PC-3 (cell line): ENCODE results near the gene ZBTB7C. TPM values are rescaled to one million over a fixed set of nuclear protein-coding genes. Genes with fewer than 3 reads are reported as not detected.

Experiments used
- ATAC-seq: fragments of 200-7000 bp; cut with Tn5 transposase; 2 replicates; pipeline ENCODE4 v1.9.1; 2020; ENCODE audit warnings: mild to moderate bottlenecking, moderate library complexity
- BruUV-seq: library from RNA; stranded (reverse); fragments of 400-500 nt; replicated peaks from 2 replicates; lab custom pipeline; 2021; lab: Mats Ljungman, UMichigan
- CTCF ChIA-PET: fragments of 300-600 bp; sonication (Branson Sonifier 250); formaldehyde crosslinking; loops from one replicate; lab custom pipeline; 2022; ENCODE audit warnings: antibody characterized with exemption; lab: Charles Lee
- POLR2A ChIA-PET: fragments of 300-600 bp; sonication (Branson Sonifier 250); formaldehyde crosslinking; loops from one replicate; lab custom pipeline; 2022; ENCODE audit warnings: antibody characterized with exemption; ENCODE audit not compliant: unreplicated experiment; lab: Charles Lee
- DNase-seq: peaks from one replicate; pipeline ENCODE4 v3.0.0-alpha.2; 2015
- H2AFZ ChIP-seq: fragments of 300-600 bp; sonication (generic); 2 replicates; pipeline ENCODE4 v1.6.0; 2016; ENCODE audit warnings: antibody characterized with exemption, low read length
- H3F3A ChIP-seq: fragments of 300-600 bp; sonication (generic); one replicate; pipeline ENCODE4 v1.6.0; 2017; ENCODE audit warnings: antibody characterized with exemption, low read length, control low read depth, mild to moderate bottlenecking; ENCODE audit not compliant: unreplicated experiment
- H3K27ac ChIP-seq: fragments of 300-600 bp; sonication (generic); 2 replicates; pipeline ENCODE4 v1.5.1; 2016; ENCODE audit warnings: mild to moderate bottlenecking, low read length
- H3K27me3 ChIP-seq: fragments of 300-600 bp; sonication (generic); 2 replicates; pipeline ENCODE4 v1.6.1; 2016; ENCODE audit warnings: low read length, mixed read lengths
- H3K36me3 ChIP-seq: fragments of 300-600 bp; sonication (generic); 2 replicates; pipeline ENCODE4 v1.6.1; 2016; ENCODE audit warnings: low read depth, mixed run types, low read length, mixed read lengths
- H3K4me1 ChIP-seq: fragments of 300-600 bp; sonication (generic); 2 replicates; pipeline ENCODE4 v1.5.1; 2016; ENCODE audit warnings: low read length; ENCODE audit not compliant: insufficient read depth
- H3K4me2 ChIP-seq: fragments of 300-600 bp; sonication (generic); 2 replicates; pipeline ENCODE4 v1.6.0; 2016; ENCODE audit warnings: low read length
- H3K4me3 ChIP-seq: fragments of 300-600 bp; sonication (generic); 2 replicates; pipeline ENCODE4 v1.5.1; 2016; ENCODE audit warnings: mild to moderate bottlenecking, low read length, mixed read lengths
- H3K79me2 ChIP-seq: fragments of 300-600 bp; sonication (generic); 2 replicates; pipeline ENCODE4 v1.6.1; 2017; ENCODE audit warnings: low read length, mixed read lengths
- H3K9ac ChIP-seq: fragments of 300-600 bp; sonication (generic); 2 replicates; pipeline ENCODE4 v1.6.0; 2016; ENCODE audit warnings: mild to moderate bottlenecking, low read length
- H3K9me2 ChIP-seq: fragments of 300-600 bp; sonication (generic); replicated peaks from 2 replicates; pipeline ENCODE4 v1.6.1; 2016; ENCODE audit warnings: mixed run types, low read length, mixed read lengths
- H3K9me3 ChIP-seq: fragments of 300-600 bp; sonication (generic); 2 replicates; pipeline ENCODE4 v1.6.1; 2016; ENCODE audit warnings: low read length, mixed read lengths
- H4K20me1 ChIP-seq: fragments of 300-600 bp; sonication (generic); 2 replicates; pipeline ENCODE4 v1.6.1; 2016; ENCODE audit warnings: low read length, mixed read lengths
- EZH2 ChIP-seq: fragments of 300-600 bp; sonication (generic); IDR thresholded peaks from one replicate; pipeline ENCODE4 v1.6.1; 2017; ENCODE audit warnings: antibody characterized with exemption, mild to moderate bottlenecking, low read length; ENCODE audit not compliant: unreplicated experiment
- EZH2phosphoT487 ChIP-seq: fragments of 300-600 bp; sonication (generic); IDR thresholded peaks from 2 replicates; pipeline ENCODE4 v1.6.1; 2018; ENCODE audit warnings: mild to moderate bottlenecking, antibody characterized with exemption, low read length, borderline replicate concordance
- intact Hi-C: fragments of 100-400 bp; cut with micrococcal nuclease; formaldehyde crosslinking; loops from 2 replicates; pipeline ENCODE4 v1.9.0; 2023
- total RNA-seq: library from RNA; depleted of rRNA; stranded (reverse); fragments of >200 nt; gene quantifications from 2 replicates; pipeline ENCODE4 v1.2.3, GENCODE V29; 2014
- TF ChIP-seq, protein P1 (sequence below): fragments of 300-600 bp; sonication (generic); conservative IDR thresholded peaks from 2 replicates; pipeline ENCODE4 v1.5.1; 2017; ENCODE audit warnings: antibody characterized with exemption, low read depth, mild to moderate bottlenecking, low read length

Gene ZBTB7C
- total RNA-seq, 1 experiment from 2014 or later: 1.3 TPM

- Histone ChIP-seq H3K4me1 (no peaks in the 10 kb centered on the region), H3F3A (no peaks in the 10 kb centered on the region), H3K9me3 (no peaks in the 10 kb centered on the region), H3K79me2 (no peaks in the 10 kb centered on the region), H3K27me3 (no peaks in the 10 kb centered on the region), H4K20me1 (no peaks in the 10 kb centered on the region), H3K36me3 (no peaks in the 10 kb centered on the region), H3K4me3 (no peak overlapping the region), H3K27ac (no peak overlapping the region), H3K9me2 (no peaks in the 10 kb centered on the region), H3K4me2 (no peak overlapping the region), H2AFZ (no peak overlapping the region), H3K9ac (no peak overlapping the region)
- ATAC-seq: peak; percentile 38; the same call in 1 of the 2 replicates
- DNase-seq: peak; percentile 33
- no TSS peak for BruUV-seq
- ChIA-PET CTCF (no interaction called here), POLR2A (no interaction called here)
- intact Hi-C loops: no loop called here
- TF ChIP-seq EZH2phosphoT487: no peak
- TF ChIP-seq EZH2: no peak
- TF ChIP-seq, protein P1, sequence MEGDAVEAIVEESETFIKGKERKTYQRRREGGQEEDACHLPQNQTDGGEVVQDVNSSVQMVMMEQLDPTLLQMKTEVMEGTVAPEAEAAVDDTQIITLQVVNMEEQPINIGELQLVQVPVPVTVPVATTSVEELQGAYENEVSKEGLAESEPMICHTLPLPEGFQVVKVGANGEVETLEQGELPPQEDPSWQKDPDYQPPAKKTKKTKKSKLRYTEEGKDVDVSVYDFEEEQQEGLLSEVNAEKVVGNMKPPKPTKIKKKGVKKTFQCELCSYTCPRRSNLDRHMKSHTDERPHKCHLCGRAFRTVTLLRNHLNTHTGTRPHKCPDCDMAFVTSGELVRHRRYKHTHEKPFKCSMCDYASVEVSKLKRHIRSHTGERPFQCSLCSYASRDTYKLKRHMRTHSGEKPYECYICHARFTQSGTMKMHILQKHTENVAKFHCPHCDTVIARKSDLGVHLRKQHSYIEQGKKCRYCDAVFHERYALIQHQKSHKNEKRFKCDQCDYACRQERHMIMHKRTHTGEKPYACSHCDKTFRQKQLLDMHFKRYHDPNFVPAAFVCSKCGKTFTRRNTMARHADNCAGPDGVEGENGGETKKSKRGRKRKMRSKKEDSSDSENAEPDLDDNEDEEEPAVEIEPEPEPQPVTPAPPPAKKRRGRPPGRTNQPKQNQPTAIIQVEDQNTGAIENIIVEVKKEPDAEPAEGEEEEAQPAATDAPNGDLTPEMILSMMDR: no peak
Observed at GRCh38 chr18:48263914-48264902, 145.0 kb downstream of the ZBTB7C start.

DNA sequence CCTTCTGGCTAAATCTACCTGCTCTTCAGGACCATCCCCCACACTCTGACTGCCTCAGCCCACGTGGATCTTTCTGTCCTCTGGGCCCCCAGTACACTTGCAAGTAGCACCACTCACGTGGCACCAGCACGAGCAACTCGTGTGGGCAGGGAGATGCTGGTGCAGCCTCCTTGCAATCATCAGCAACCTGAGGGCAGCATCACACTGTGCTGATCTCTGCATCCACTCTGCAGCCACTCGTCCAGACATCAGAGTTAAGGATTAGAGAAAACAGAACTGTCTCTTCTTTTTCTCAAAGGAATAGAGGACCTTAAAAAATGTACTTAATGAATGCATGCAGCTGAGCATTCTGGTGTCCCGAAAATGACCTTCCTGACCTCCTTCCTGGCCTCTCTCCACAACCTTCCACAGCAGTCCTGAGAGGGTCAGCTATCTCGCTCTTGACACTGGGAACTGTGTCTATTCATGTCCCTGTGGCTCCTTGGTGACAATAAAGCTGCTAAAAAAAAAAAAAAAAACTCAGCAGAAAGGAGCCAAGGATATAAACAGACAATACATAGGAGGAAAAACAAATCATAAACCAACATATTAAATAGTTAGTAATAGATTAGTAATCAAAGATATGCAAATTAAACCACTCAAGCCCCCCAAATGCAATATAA is 145.9 kb downstream of the ZBTB7C start:
- Histone ChIP-seq H3K4me3 (no peak overlapping the region), H3K9ac (no peak overlapping the region), H3K4me1 (no peaks in the 10 kb centered on the region), H3K79me2 (no peaks in the 10 kb centered on the region), H3K27me3 (no peaks in the 10 kb centered on the region), H3K4me2 (no peak overlapping the region), H3K36me3 (no peaks in the 10 kb centered on the region), H4K20me1 (no peaks in the 10 kb centered on the region), H3K9me3 (no peaks in the 10 kb centered on the region), H2AFZ (no peak overlapping the region), H3K9me2 (no peaks in the 10 kb centered on the region), H3K27ac (no peak overlapping the region), H3F3A (no peaks in the 10 kb centered on the region)
- DNase-seq (no peak), ATAC-seq (no peak)
- no TSS peak for BruUV-seq
- intact Hi-C loops: no loop called here
- CTCF ChIA-PET: no interaction called here
- POLR2A ChIA-PET: no interaction called here
- TF ChIP-seq, protein P1: no peak
- TF ChIP-seq EZH2phosphoT487 (no peak), EZH2 (no peak)
